ENCODE data around the gene PLAAT1. TPM values are rescaled to one million over a fixed set of nuclear protein-coding genes. Genes with fewer than 3 reads are reported as not detected.

Gene PLAAT1
- total RNA-seq, 1 donor from 2014 or later: 3.0 TPM

DNA sequence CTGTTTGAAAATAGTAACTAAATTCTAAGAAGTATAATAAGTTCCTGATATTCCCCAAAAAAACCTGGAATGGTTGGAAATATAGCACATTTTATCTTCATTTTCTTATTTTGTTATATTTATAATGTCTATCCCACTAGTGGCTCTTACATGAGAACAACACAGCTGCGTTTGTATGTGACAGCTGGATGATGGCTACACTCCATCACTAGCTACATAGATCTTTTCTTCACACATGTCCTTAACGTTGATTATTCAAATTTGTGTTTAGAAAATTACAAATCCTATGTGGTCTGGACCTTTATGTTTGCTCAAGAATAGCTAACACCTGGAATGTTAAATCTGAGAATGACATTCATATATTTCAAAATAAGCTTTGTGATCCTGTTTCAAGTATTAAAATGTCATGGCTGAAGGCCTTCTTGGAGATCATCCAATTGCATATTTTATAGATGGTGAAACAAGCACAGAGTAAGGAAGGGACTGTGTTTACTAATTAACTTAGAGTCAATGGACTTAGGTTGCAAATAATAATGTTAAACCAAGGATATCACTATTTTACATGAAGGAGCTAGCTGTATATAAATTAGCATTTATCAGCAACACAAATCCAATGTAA lies 76.8 kb downstream of the PLAAT1 start:
- H3K36me3 Mint-ChIP-seq: no peaks in the 10 kb centered on the region
- peaks cover 11% of the 10 kb centered on the region for H3K27me3 Mint-ChIP-seq
- H3K4me3 Mint-ChIP-seq: no peak overlapping the region
- no peaks in the 10 kb centered on the region for H3K9me3 Mint-ChIP-seq
- TF ChIP-seq, protein P1, sequence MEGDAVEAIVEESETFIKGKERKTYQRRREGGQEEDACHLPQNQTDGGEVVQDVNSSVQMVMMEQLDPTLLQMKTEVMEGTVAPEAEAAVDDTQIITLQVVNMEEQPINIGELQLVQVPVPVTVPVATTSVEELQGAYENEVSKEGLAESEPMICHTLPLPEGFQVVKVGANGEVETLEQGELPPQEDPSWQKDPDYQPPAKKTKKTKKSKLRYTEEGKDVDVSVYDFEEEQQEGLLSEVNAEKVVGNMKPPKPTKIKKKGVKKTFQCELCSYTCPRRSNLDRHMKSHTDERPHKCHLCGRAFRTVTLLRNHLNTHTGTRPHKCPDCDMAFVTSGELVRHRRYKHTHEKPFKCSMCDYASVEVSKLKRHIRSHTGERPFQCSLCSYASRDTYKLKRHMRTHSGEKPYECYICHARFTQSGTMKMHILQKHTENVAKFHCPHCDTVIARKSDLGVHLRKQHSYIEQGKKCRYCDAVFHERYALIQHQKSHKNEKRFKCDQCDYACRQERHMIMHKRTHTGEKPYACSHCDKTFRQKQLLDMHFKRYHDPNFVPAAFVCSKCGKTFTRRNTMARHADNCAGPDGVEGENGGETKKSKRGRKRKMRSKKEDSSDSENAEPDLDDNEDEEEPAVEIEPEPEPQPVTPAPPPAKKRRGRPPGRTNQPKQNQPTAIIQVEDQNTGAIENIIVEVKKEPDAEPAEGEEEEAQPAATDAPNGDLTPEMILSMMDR (conservative IDR thresholded peaks at IDR 0.05): no peak
- no peak for DNase-seq (ENCODE audit: extremely low spot score, unreplicated experiment)
- peaks cover 9% of the 10 kb centered on the region for H3K4me1 Mint-ChIP-seq (ENCODE audit: unreplicated experiment)
- no peak overlapping the region for H3K27ac Mint-ChIP-seq

Other genes starting within 250 kb of the PLAAT1 start
- gene ATP13A5, start 137.5 kb downstream of the PLAAT1 start, total RNA-seq (ENCODE audit: low replicate concordance): not detected in 2 replicates

Data from type B pancreatic cell (in vitro differentiated cells).